Measurements from ENCODE around the gene COX4I2.

DNA sequence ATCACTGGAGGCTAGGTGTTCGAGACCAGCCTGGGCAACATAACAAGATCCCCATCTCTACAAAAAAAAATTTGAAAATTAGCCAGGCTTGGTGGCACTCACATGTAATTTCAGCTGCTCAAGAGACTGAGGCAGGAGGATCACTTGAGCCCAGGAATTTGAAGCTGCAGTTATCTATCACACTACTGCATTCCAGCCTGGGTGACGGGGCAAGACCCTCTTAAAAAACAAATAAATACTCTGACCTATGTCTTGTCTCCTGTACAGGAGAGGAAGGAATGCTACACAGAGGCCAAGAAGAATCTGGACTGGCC lies 25.8 kb downstream of the COX4I2 start:
- TF ChIP-seq, protein P1, sequence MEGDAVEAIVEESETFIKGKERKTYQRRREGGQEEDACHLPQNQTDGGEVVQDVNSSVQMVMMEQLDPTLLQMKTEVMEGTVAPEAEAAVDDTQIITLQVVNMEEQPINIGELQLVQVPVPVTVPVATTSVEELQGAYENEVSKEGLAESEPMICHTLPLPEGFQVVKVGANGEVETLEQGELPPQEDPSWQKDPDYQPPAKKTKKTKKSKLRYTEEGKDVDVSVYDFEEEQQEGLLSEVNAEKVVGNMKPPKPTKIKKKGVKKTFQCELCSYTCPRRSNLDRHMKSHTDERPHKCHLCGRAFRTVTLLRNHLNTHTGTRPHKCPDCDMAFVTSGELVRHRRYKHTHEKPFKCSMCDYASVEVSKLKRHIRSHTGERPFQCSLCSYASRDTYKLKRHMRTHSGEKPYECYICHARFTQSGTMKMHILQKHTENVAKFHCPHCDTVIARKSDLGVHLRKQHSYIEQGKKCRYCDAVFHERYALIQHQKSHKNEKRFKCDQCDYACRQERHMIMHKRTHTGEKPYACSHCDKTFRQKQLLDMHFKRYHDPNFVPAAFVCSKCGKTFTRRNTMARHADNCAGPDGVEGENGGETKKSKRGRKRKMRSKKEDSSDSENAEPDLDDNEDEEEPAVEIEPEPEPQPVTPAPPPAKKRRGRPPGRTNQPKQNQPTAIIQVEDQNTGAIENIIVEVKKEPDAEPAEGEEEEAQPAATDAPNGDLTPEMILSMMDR (IDR thresholded peaks at IDR 0.05) = no peak
- TF ChIP-seq POLR2A (IDR thresholded peaks at IDR 0.05) = no peak
